MV-4-11 (cell line): ENCODE data around the gene FRMD4A.
"Not testable (repeated sequence)": the region's sequence is repeated elsewhere in the genome, so short reads cannot be mapped to it uniquely, and the experiment has no call there.

Experiments
- DNase-seq: peaks from one replicate; lab custom pipeline; 2025; lab: John Stamatoyannopoulos, UW

Gene FRMD4A

DNA sequence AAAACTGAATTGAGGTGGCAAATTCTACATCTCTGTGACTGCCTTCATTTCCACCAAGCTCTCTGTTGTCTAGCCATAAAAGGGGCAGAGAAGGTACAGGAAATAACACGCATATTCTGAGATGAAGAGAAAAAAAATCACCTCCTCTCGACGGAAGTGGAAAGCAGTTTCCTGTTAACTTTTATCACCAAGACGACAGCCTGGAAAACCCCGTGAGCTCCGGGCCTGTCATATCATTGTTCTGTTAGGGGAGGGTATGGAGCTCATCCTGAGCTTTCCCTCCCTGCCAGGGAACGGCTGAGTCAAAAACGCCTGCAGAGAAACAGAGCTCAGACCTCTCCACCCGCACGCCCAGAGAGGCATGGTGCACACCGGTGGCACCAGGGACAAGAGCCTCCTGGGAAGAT is 543.7 kb downstream of the FRMD4A start:
- no peak for DNase-seq

GRCh38 chr10:13784067-13784466 is 546.7 kb downstream of the FRMD4A start:
- peak; percentile 55 for DNase-seq

- DNase-seq = no peak
These were observed 551.0 kb downstream of the FRMD4A start for GRCh38 chr10:13779748-13780147.

DNA sequence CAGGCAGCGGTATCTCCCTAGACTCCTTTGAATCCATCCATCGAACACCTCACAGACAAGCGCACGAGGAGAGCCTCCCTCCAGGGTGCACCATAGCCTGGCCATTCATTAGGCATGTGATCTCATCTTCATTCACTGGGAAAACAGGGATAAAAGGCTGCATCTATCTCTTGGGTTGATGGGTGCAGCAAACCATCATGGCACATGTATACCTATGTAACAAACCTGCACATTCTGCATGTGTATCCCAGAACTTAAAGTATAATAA is 552.1 kb downstream of the FRMD4A start:
- not testable (repeated sequence) for DNase-seq

GRCh38 chr10:13776861-13777311 is 553.8 kb downstream of the FRMD4A start:
- peak; percentile 77 for DNase-seq

DNA sequence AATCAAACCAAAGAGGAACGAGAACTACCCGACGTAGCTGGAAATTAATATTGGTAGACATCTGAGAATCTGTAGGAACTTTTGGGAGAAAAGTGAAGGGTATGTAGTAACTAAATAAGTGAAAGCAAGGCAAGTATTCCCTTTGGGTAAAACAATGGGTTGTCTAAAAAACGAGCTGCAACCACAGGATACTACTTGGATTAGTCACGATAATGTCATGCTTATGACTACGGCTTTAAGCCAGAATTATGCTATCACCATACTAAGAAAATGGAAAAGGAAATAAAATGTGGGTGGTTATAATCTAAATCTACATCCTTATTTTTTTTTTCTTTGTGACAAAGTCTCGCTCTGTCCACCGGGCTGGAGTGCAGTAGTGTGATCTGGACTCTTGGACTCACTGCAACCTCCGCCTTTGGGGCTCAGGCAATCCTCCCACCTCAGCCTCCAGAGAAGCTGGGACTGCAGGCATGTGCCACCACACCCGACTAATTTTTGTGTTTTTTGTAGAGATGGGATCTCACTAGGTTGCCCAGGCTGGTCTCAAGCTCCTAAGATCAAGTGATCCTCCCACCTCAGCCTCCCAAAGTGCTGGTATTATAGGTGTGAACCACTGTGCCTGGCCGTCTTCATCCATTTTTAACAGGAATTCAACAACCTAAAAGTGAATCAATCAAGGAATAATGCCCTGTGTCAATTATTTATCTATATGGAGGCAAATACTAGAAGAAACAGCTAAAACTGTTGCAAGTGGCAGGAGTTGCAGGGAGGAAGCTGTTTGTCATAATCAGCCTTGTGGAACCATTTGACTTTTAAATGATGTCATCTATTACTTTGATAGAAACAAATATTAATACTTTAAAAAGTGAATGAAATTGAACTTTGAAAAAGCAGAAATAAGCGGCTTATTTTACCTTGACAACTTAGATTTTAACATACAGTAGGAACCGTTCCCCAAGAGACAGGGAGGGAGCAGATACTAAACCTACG is 554.6 kb downstream of the FRMD4A start:
- DNase-seq = no peak

DNA sequence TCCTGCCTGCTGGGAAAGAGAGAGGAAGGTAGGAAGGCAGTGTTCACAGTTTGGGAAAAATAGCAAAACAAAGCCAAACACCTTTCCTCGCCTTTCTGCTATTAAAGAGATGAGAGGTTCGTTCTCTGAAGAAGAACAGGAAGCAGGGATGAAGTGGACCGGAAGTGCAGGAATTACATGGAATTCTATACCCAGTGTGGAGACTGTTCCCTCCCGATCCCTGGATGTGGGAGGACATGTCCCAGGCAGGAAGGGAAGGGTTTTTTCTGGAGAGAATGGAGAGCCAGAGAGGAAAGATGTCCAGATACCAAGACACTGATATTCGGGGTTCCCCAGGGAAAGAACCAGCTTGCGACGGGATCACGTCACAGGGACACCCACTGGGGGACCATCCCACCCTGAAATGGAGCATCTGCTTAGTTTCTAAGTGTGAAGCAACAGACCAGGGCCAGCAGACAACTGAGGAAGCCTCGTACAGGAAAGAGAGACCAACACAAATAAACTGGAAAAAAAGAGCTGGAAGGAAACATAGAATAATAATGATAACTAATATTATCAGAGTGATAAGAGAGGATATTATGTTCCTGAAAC is 556.3 kb downstream of the FRMD4A start:
- no peak for DNase-seq

GRCh38 chr10:13773496-13774170 is 557.1 kb downstream of the FRMD4A start:
- no peak for DNase-seq

GRCh38 chr10:13773043-13773442 is 557.7 kb downstream of the FRMD4A start:
- peak; percentile 26 for DNase-seq

- DNase-seq = no peak
These were observed 558.7 kb downstream of the FRMD4A start for GRCh38 chr10:13771992-13772391.

DNA sequence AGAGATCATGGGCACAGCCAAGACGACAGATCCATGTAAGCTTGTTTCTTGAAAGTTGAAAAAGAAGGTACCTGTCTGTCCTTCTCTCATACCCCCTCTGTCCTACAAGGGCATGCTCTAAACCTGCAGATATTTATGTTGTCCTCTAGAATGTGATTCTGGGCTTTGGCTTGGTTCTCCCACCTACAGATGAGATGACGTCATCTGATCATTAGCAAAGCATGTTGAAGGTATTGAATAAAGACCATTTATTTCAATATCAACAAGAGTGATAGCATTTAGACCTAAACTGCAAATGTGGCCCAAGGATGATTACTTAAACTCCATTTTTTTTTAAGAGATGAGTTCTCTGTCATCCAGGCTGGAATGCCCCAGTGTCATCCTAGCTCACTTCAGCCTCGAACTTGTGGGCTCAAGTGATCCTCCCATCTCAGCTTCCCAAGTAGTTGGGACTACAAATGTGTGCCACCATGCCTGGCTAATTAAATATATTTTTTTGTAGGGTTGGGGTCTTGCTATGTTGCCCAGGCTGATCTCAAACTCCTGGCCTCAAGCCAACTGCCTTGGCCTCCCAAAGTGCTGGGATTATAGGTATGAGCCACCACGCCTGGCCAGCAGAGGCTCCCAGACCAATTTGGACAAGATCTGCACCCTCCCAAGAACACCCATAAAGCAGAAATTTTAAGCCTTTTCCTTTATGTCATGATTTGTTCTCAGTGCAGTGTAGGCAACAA is 559.8 kb downstream of the FRMD4A start:
- DNase-seq = no peak

DNA sequence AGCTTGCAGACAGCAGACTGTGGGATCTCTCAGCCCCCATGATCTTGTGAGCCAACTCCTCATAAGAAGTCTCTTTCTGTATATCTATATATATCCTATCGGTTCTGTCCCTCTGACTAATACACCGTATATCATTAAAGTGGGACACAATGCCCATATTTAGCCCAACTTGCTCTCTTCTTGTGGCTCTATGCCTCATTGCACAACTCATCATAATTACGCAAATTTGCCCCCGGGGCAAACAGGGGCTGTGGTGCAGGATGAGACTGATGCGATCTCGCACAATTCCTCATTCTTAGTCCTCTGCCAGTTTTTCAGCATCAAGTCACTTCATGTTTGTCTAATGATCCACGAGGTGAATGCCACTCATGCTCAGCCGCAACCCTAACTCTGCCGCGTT is 560.8 kb downstream of the FRMD4A start:
- peak; percentile 99 for DNase-seq

- DNase-seq = peak; percentile 40
These were observed 563.0 kb downstream of the FRMD4A start for GRCh38 chr10:13767676-13768178.

GRCh38 chr10:13767148-13767547 is 563.6 kb downstream of the FRMD4A start:
- DNase-seq = not testable (repeated sequence)

GRCh38 chr10:13765641-13766341 is 564.9 kb downstream of the FRMD4A start:
- no peak for DNase-seq

DNA sequence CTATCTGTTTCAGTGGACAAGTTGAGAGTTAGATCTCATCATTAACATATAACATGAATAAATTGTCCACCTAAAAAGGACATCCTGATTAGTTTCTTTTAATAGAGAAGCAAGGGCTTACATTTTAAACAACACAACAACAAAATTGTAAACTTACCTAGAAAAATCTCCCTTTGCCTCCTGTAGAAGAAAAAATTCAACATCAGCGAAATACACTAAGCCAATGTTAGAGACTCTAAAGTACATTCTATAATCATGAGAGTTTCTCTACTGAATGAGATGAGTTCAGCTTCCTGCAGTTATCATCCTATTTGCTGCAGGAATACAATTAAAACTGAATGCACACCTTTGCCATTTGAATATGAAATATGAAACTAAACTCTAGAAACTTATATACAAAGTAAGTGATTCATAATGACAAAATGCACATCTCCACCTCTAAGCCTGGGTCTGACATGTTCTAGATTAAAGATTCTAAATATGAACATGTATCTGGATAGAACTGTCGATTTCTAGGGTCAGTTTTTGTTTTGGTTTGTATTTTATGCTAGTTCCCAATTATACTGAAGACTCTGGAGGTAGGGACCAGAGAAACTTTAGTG is 569.1 kb downstream of the FRMD4A start:
- DNase-seq = no peak

DNA sequence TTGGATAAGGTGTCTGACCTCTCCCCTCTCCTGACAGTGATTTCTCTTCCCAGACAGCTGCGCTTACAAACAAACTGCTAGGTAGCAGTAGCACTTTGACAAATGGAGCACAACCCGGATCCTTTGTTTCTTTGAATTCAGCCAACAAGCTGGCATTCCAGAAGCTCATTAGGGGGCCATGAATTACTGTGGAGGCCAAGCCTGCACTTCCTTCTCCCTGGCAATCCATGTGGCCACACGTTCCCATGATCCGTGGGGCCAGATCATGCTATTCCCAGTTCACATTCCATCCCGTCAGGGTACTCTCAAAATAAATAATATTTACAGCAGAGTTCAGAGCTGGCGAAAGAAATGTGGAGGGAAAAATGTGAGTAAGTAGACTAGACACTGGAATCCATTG is 571.6 kb downstream of the FRMD4A start:
- DNase-seq = no peak

GRCh38 chr10:13758756-13759155 is 572.0 kb downstream of the FRMD4A start:
- DNase-seq = no peak

- peak; percentile 21 for DNase-seq
These were observed 572.4 kb downstream of the FRMD4A start for GRCh38 chr10:13758312-13758711.

DNA sequence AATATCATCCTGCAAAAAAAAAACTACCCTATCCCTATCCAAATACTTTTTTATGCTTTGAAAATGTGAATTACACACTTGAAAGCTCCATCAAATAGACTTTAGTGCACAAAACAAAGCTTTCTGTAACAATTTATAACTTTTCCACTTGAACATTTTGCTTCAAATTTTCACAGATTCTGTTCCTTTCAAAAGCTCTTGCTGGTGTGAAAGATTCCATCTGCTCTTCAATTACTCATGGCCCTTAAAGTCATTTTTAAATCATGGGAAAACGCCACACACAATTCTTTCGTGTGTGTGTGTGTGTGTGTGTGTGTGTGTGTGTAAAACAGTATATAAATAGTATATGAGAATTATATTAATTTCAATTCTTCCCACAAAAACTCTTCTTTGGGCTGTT is 576.4 kb downstream of the FRMD4A start:
- DNase-seq = no peak

DNA sequence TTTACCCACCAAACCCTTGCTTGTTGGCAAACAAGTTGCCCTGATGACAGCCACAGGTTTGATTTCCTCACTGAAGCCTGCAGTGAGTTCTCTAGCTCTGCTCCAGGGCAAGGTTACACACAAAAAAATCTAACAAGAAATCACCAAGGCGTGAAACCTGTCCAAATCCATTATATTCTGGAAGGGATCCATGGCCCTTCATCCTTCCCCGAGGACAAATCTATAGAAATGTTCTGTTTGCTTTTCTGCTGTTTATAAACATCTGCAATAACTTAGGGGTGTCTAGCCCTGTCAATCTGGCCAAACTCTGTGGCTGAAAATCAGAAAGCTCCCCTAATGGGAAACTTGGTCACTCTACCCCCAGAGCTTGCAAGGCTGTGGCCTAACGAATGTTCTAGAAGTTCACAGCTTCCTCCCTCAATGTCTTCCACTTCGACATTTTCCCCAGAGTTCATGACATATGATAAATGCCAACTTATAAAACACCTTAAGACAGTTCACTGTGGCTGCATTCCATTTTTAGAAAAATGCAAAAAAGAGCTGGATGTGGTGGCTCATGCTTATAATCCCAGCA is 579.4 kb downstream of the FRMD4A start:
- DNase-seq = peak; percentile 21
